HFF-Myc (cell line): ENCODE measurements around the gene ANGEL1.

Source experiments
- DNase-seq: peaks from one replicate; pipeline ENCODE4 v3.0.0-alpha.2; 2011; ENCODE audit warnings: low read depth; ENCODE audit errors: extremely low read depth
- H3K4me3 ChIP-seq: replicated peaks from 2 replicates; pipeline ENCODE4 v1.5.1; 2011; ENCODE audit warnings: low read depth, mild to moderate bottlenecking, control low read depth, low read length
- CTCF ChIP-seq: IDR thresholded peaks from 2 replicates; pipeline ENCODE4 v1.5.1; 2012; ENCODE audit warnings: mild to moderate bottlenecking, low read depth, low read length, control low read depth; ENCODE audit errors: missing control alignments

ANGEL1 gene

GRCh38 chr14:76832503-76832988 lies 19.9 kb upstream of the ANGEL1 start:
- DNase-seq, result no peak
- no peak overlapping the region for H3K4me3 ChIP-seq
- TF ChIP-seq CTCF, result no peak

GRCh38 chr14:76830556-76830955 lies 17.9 kb upstream of the ANGEL1 start:
- TF ChIP-seq CTCF, result no peak
- no peak for DNase-seq
- no peak overlapping the region for H3K4me3 ChIP-seq

- no peak overlapping the region for H3K4me3 ChIP-seq
- no peak for DNase-seq
- TF ChIP-seq CTCF, result no peak
These were observed 17.2 kb upstream of the ANGEL1 start for GRCh38 chr14:76829650-76830421.

- H3K4me3 ChIP-seq, result no peak overlapping the region
- no peak for DNase-seq
- no peak for TF ChIP-seq CTCF
These were observed 16.3 kb upstream of the ANGEL1 start for GRCh38 chr14:76829013-76829365.

GRCh38 chr14:76828339-76829012 lies 15.8 kb upstream of the ANGEL1 start:
- no peak for DNase-seq
- no peak overlapping the region for H3K4me3 ChIP-seq
- no peak for TF ChIP-seq CTCF

- no peak overlapping the region for H3K4me3 ChIP-seq
- no peak for DNase-seq
- TF ChIP-seq CTCF, result no peak
These were observed 15.1 kb upstream of the ANGEL1 start for GRCh38 chr14:76827696-76828296.
